ENCODE measurements around the gene PROX1. TPM values are rescaled to one million over a fixed set of nuclear protein-coding genes. Genes with fewer than 3 reads are reported as not detected.
"Not testable (repeated sequence)": the region's sequence is repeated elsewhere in the genome, so short reads cannot be mapped to it uniquely, and the experiment has no call there.

Gene PROX1
- total RNA-seq, 1 donor from 2014 or later, result 56.4 TPM

- no peak for DNase-seq (ENCODE audit: low read depth in 2 of 2)
Measured at GRCh38 chr1:214067397-214067796, 79.6 kb downstream of the PROX1 start.

GRCh38 chr1:214067853-214068703 lies 80.3 kb downstream of the PROX1 start:
- DNase-seq (ENCODE audit: low read depth in 2 of 2), result no peak

- no peak for DNase-seq (ENCODE audit: low read depth in 2 of 2)
Measured at GRCh38 chr1:214068979-214069378, 81.2 kb downstream of the PROX1 start.

GRCh38 chr1:214071469-214071868 lies 83.7 kb downstream of the PROX1 start:
- DNase-seq (ENCODE audit: low read depth in 2 of 2), result no peak

GRCh38 chr1:214072426-214073157 lies 84.8 kb downstream of the PROX1 start:
- no peak for DNase-seq (ENCODE audit: low read depth in 2 of 2)

GRCh38 chr1:214074477-214074876 lies 86.7 kb downstream of the PROX1 start:
- peak in 1 of 2 donors; percentile 10 for DNase-seq (ENCODE audit: low read depth in 2 of 2)

GRCh38 chr1:214075305-214075998 lies 87.7 kb downstream of the PROX1 start:
- no peak for DNase-seq (ENCODE audit: low read depth in 2 of 2)

- no peak for DNase-seq (ENCODE audit: low read depth in 2 of 2)
Measured at GRCh38 chr1:214075999-214076707, 88.4 kb downstream of the PROX1 start.

GRCh38 chr1:214076708-214077065 lies 88.9 kb downstream of the PROX1 start:
- no peak for DNase-seq (ENCODE audit: low read depth in 2 of 2)

GRCh38 chr1:214078950-214079349 lies 91.2 kb downstream of the PROX1 start:
- DNase-seq (ENCODE audit: low read depth in 2 of 2), result no peak

- no peak for DNase-seq (ENCODE audit: low read depth in 2 of 2)
Measured at GRCh38 chr1:214085325-214085724, 97.6 kb downstream of the PROX1 start.

GRCh38 chr1:214086945-214087344 lies 99.2 kb downstream of the PROX1 start:
- no peak for DNase-seq (ENCODE audit: low read depth in 2 of 2)

GRCh38 chr1:214089003-214089402 lies 101.2 kb downstream of the PROX1 start:
- DNase-seq (ENCODE audit: low read depth in 2 of 2), result not testable (repeated sequence)
